Body of pancreas (tissue), 4 donors: ENCODE results near the gene ANKRD44.

ENCODE experiments used
- POLR2A ChIP-seq, 3 donors: fragments of 450-650 bp; IDR thresholded peaks; one replicate each; pipeline ENCODE4 v1.6.1; 2016; ENCODE audit warnings: antibody characterized with exemption in 3 of 3, mild to moderate bottlenecking in 2 of 3
- TF ChIP-seq, protein P1 (sequence below), 7 experiments: fragments of 450-650 bp in 4 of 7; fragments of 200-600 bp in 3 of 7; sonication (generic) in 3 of 7; IDR thresholded peaks; one replicate each; pipeline ENCODE4 v1.5.1; 2016 to 2019; ENCODE audit warnings: antibody characterized with exemption in 7 of 7

DNA sequence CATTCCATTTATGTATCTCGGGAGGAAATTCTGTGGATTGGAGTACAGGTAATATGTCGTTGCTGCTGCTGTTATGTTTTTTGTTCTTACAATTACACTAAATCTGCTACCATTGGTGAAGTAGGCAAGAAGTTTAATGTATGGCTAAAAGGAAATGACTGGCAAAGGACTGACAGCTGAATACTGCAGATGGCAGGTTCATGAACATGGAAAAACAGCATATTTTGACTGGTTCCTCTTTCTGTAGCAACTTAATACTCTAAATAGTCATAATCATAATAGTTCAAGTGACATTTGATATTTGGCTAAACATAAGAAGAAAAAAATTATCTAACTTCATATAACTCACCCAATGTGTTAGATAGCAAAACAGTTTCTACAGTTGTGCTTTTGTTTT is 299.6 kb downstream of the ANKRD44 start:
- TF ChIP-seq, protein P1, sequence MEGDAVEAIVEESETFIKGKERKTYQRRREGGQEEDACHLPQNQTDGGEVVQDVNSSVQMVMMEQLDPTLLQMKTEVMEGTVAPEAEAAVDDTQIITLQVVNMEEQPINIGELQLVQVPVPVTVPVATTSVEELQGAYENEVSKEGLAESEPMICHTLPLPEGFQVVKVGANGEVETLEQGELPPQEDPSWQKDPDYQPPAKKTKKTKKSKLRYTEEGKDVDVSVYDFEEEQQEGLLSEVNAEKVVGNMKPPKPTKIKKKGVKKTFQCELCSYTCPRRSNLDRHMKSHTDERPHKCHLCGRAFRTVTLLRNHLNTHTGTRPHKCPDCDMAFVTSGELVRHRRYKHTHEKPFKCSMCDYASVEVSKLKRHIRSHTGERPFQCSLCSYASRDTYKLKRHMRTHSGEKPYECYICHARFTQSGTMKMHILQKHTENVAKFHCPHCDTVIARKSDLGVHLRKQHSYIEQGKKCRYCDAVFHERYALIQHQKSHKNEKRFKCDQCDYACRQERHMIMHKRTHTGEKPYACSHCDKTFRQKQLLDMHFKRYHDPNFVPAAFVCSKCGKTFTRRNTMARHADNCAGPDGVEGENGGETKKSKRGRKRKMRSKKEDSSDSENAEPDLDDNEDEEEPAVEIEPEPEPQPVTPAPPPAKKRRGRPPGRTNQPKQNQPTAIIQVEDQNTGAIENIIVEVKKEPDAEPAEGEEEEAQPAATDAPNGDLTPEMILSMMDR (IDR thresholded peaks at IDR 0.05), result no peak
- no peak for TF ChIP-seq POLR2A (IDR thresholded peaks at IDR 0.05)
